ENCODE results near the gene UNC5B.

- no peak for TF ChIP-seq POLR2A (IDR thresholded peaks at IDR 0.05; ENCODE audit: low read depth, low read length)
- no peak for TF ChIP-seq POLR2AphosphoS5 (IDR thresholded peaks at IDR 0.05; ENCODE audit: low read depth, low read length)
- no peak for TF ChIP-seq TAF1 (IDR thresholded peaks at IDR 0.05; ENCODE audit: borderline replicate concordance, low read depth, low read length)
These were observed 7.6 kb upstream of the UNC5B start for GRCh38 chr10:71204746-71205145.
